Measurements from ENCODE around the gene VAC14.
"Not testable (repeated sequence)": the region's sequence is repeated elsewhere in the genome, so short reads cannot be mapped to it uniquely, and the experiment has no call there.

DNA sequence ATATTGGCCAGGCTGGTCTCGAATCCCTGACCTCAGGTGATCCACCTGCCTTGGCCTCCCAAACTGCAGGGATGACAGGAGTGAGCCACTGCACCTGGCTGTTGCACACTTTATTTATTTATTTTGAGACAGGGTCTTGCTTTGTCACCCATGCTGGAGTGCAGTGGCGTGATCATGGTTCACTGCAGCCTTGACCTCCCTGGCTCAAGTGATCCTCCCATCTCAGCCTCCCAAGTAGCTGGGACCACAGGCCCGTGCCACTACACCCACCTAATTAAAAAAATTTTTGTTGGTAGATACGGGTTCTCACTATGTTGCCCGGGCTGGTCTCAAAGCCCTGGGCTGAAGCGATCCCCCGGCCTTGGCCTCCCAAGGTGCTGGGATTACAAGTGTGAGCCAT, 157.7 kb downstream of the VAC14 start:
- TF ChIP-seq, protein P1, sequence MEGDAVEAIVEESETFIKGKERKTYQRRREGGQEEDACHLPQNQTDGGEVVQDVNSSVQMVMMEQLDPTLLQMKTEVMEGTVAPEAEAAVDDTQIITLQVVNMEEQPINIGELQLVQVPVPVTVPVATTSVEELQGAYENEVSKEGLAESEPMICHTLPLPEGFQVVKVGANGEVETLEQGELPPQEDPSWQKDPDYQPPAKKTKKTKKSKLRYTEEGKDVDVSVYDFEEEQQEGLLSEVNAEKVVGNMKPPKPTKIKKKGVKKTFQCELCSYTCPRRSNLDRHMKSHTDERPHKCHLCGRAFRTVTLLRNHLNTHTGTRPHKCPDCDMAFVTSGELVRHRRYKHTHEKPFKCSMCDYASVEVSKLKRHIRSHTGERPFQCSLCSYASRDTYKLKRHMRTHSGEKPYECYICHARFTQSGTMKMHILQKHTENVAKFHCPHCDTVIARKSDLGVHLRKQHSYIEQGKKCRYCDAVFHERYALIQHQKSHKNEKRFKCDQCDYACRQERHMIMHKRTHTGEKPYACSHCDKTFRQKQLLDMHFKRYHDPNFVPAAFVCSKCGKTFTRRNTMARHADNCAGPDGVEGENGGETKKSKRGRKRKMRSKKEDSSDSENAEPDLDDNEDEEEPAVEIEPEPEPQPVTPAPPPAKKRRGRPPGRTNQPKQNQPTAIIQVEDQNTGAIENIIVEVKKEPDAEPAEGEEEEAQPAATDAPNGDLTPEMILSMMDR (IDR thresholded peaks at IDR 0.05) = not testable (repeated sequence)
- not testable (repeated sequence) for TF ChIP-seq POLR2A (IDR thresholded peaks at IDR 0.05)

Measured in lower leg skin (tissue), 3 donors.